H9 (cell line): ENCODE data around the gene ARID1B. TPM values are rescaled to one million over a fixed set of nuclear protein-coding genes. Genes with fewer than 3 reads are reported as not detected.

Experiments used
- DNase-seq: peaks from one replicate; pipeline ENCODE4 v3.0.0-alpha.2; 2017
- H2AFZ ChIP-seq: one replicate; pipeline ENCODE4 v1.6.1; 2013; ENCODE audit warnings: mild to moderate bottlenecking, low read length, control low read depth, moderate library complexity
- H2AK5ac ChIP-seq: 2 replicates; pipeline ENCODE4 v1.6.1; 2013; ENCODE audit warnings: low read length, control low read depth, mixed read lengths; ENCODE audit not compliant: insufficient read length
- H2BK120ac ChIP-seq: one replicate; pipeline ENCODE4 v1.6.1; 2013; ENCODE audit warnings: low read depth, mild to moderate bottlenecking, low read length, control low read depth, inconsistent platforms; ENCODE audit not compliant: poor library complexity, severe bottlenecking
- H2BK12ac ChIP-seq: 2 replicates; pipeline ENCODE4 v1.6.1; 2013; ENCODE audit warnings: low read length, control low read depth, mixed read lengths, low read depth; ENCODE audit not compliant: insufficient read length
- H2BK15ac ChIP-seq: 2 replicates; pipeline ENCODE4 v1.6.1; 2013; ENCODE audit warnings: low read depth, low read length, control low read depth
- H2BK20ac ChIP-seq: one replicate; pipeline ENCODE4 v1.6.1; 2013; ENCODE audit warnings: low read depth, mild to moderate bottlenecking, low read length, control low read depth, inconsistent platforms; ENCODE audit not compliant: poor library complexity, severe bottlenecking
- H2BK5ac ChIP-seq: 2 replicates; pipeline ENCODE4 v1.6.1; 2013; ENCODE audit warnings: low read length, control low read depth, mixed read lengths; ENCODE audit not compliant: insufficient read length
- H3K14ac ChIP-seq: 2 replicates; pipeline ENCODE4 v1.6.1; 2013; ENCODE audit warnings: low read length, control low read depth; ENCODE audit not compliant: insufficient read depth
- H3K18ac ChIP-seq: 2 replicates; pipeline ENCODE4 v1.6.1; 2013; ENCODE audit warnings: low read depth, mild to moderate bottlenecking, mixed read lengths, low read length, control low read depth; ENCODE audit not compliant: insufficient read length
- H3K23ac ChIP-seq: 2 replicates; pipeline ENCODE4 v1.6.1; 2013; ENCODE audit warnings: low read length, control low read depth, mixed read lengths, low read depth; ENCODE audit not compliant: insufficient read length
- H3K23me2 ChIP-seq: 2 replicates; pipeline ENCODE4 v1.6.1; 2013; ENCODE audit warnings: low read depth, mild to moderate bottlenecking, mixed read lengths, low read length, control low read depth; ENCODE audit not compliant: insufficient read length, poor library complexity, severe bottlenecking
- H3K27ac ChIP-seq: 2 replicates; pipeline ENCODE4 v1.5.1; 2013; ENCODE audit warnings: low read length, control low read depth, mixed read lengths, low read depth; ENCODE audit not compliant: insufficient read length
- H3K27me3 ChIP-seq: 2 replicates; pipeline ENCODE4 v1.6.1; 2013; ENCODE audit warnings: low read length, control low read depth, inconsistent platforms; ENCODE audit not compliant: insufficient read depth
- H3K4ac ChIP-seq: 2 replicates; pipeline ENCODE4 v1.6.1; 2013; ENCODE audit warnings: low read depth, mild to moderate bottlenecking, control low read depth, inconsistent platforms, low read length, moderate library complexity
- H3K4me1 ChIP-seq: 2 replicates; pipeline ENCODE4 v1.6.1; 2013; ENCODE audit warnings: low read length, control low read depth, inconsistent platforms; ENCODE audit not compliant: insufficient read depth
- H3K4me2 ChIP-seq: 2 replicates; pipeline ENCODE4 v1.6.1; 2013; ENCODE audit warnings: low read length, control low read depth, mixed read lengths; ENCODE audit not compliant: insufficient read length, insufficient read depth
- H3K56ac ChIP-seq: 2 replicates; pipeline ENCODE4 v1.6.1; 2013; ENCODE audit warnings: low read depth, mild to moderate bottlenecking, mixed read lengths, low read length, control low read depth; ENCODE audit not compliant: insufficient read length
- H3K79me1 ChIP-seq: 2 replicates; pipeline ENCODE4 v1.6.1; 2013; ENCODE audit warnings: low read depth, mild to moderate bottlenecking, moderate library complexity, low read length, control low read depth, inconsistent platforms; ENCODE audit not compliant: insufficient read depth, poor library complexity, severe bottlenecking
- H3K79me2 ChIP-seq: 2 replicates; pipeline ENCODE4 v1.6.1; 2013; ENCODE audit warnings: low read length, control low read depth, inconsistent platforms; ENCODE audit not compliant: insufficient read depth
- H3K9ac ChIP-seq: 2 replicates; pipeline ENCODE4 v1.6.1; 2013; ENCODE audit warnings: low read length, control low read depth, mixed read lengths; ENCODE audit not compliant: insufficient read length; ENCODE audit errors: extremely low read depth
- H3K9me3 ChIP-seq: one replicate; pipeline ENCODE4 v1.6.1; 2013; ENCODE audit warnings: low read depth, low read length, inconsistent platforms; ENCODE audit not compliant: control insufficient read depth
- H3T11ph ChIP-seq: one replicate; pipeline ENCODE4 v1.6.1; 2013; ENCODE audit warnings: mild to moderate bottlenecking, low read length, control low read depth, inconsistent platforms
- H4K20me1 ChIP-seq: one replicate; pipeline ENCODE4 v1.6.1; 2013; ENCODE audit not compliant: control insufficient read depth, insufficient read length, insufficient read depth
- H4K5ac ChIP-seq: 2 replicates; pipeline ENCODE4 v1.6.1; 2013; ENCODE audit warnings: low read depth, mild to moderate bottlenecking, mixed read lengths, low read length, control low read depth; ENCODE audit not compliant: insufficient read length
- H4K8ac ChIP-seq: replicated peaks from 2 replicates; pipeline ENCODE4 v1.6.1; 2013; ENCODE audit warnings: low read length, control low read depth, mixed read lengths, low read depth; ENCODE audit not compliant: insufficient read length
- H4K91ac ChIP-seq: 2 replicates; pipeline ENCODE4 v1.6.1; 2013; ENCODE audit warnings: low read depth, mild to moderate bottlenecking, moderate library complexity, mixed read lengths, low read length, control low read depth; ENCODE audit not compliant: insufficient read length
- H3K27ac Mint-ChIP-seq, 3 experiments: 2 replicates in 2 of 3; 3 replicates in 1 of 3; pipeline ENCODE4 v1.8.0; 2020 to 2021; ENCODE audit warnings: mixed read lengths in 3 of 3, mild to moderate bottlenecking in 1 of 3, moderate library complexity in 1 of 3
- H3K27me3 Mint-ChIP-seq: 2 replicates; pipeline ENCODE4 v1.8.0; 2021; ENCODE audit warnings: low read depth, mild to moderate bottlenecking, moderate library complexity, mixed read lengths
- H3K36me3 Mint-ChIP-seq, 3 experiments: 2 replicates in 2 of 3; 3 replicates in 1 of 3; pipeline ENCODE4 v1.8.0; 2020 to 2021; ENCODE audit warnings: low read depth in 3 of 3, mixed read lengths in 3 of 3; ENCODE audit not compliant: insufficient read depth in 1 of 3
- H3K4me1 Mint-ChIP-seq, 2 experiments: 2 replicates each; pipeline ENCODE4 v1.8.0; 2020; ENCODE audit warnings: mixed read lengths in 2 of 2
- H3K4me3 Mint-ChIP-seq, 2 experiments: 2 replicates in 1 of 2; 3 replicates in 1 of 2; pipeline ENCODE4 v1.8.0; 2020 to 2021; ENCODE audit warnings: mild to moderate bottlenecking in 2 of 2, mixed read lengths in 2 of 2, moderate library complexity in 1 of 2
- H3K9me3 Mint-ChIP-seq, 2 experiments: 2 replicates in 1 of 2; 3 replicates in 1 of 2; pipeline ENCODE4 v1.8.0; 2020; ENCODE audit warnings: mild to moderate bottlenecking in 2 of 2, mixed read lengths in 2 of 2, moderate library complexity in 1 of 2
- WGBS: extraction: QIAGEN DNeasy Blood & Tissue Kit; methylation state at CpG from one replicate; pipeline ENCODE4 v1.1.7; 2013; ENCODE audit warnings: missing lambda C conversion rate, low lambda C conversion rate, mixed read lengths; ENCODE audit not compliant: insufficient read length; ENCODE audit errors: extremely low coverage; 5-methylcytosine and 5-hydroxymethylcytosine counted together
- total RNA-seq: library from RNA; stranded (reverse); gene quantifications from 2 replicates; pipeline ENCODE4 v1.2.1, GENCODE V29; 2021
- TF ChIP-seq, protein P1 (sequence below): fragments of 200-600 bp; sonication (generic); conservative IDR thresholded peaks from 3 replicates; pipeline ENCODE4 v1.8.0; 2021; ENCODE audit warnings: antibody characterized with exemption, mild to moderate bottlenecking

ARID1B gene
- total RNA-seq, 1 experiment from 2014 or later = 88.2 TPM

DNA sequence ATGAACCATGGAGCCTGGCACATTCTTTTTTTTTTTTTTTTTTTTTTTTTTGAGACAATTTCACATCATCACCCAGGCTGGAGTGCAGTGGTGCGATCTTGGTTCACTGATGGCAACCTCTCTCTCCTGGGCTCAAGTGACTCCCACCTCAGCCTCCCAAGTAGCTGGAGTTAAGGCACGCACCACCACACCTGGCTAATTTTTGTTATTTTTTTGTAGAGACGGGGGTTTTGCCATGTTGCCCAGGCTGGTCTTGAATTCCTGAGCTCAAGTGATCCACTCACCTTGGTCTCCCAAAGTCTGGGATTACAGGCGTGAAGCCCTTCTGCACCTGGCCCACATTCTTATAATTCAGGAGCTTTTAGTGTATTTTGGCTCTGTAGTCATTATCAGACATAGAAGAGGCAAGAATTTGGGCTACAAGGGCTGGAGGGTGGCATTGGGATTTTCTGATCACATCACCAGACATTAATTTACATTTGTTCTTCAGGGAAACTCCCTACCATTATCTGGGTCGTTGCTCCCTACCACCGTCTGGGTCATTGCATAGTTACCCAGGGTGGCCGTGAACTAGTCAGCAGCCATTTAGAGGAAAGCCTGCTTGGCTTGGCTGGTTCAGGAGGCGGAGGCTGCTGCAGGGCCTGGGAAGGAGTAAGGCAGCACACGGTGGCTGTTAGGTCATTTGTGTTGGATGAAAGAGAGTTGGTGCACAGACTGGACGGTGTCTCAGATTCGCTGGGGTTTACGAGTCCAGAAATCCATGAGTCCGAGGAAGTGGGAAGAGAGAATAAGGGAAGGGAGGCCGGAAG lies 17.6 kb downstream of the ARID1B start:
- peaks cover 3% of the 10 kb centered on the region for H3K79me1 ChIP-seq
- Mint-ChIP-seq H3K4me3 (peak overlapping the region in 1 of 2 experiments; percentile 20; a peak in 2 of 5 replicates), H3K9me3 (no peaks in the 10 kb centered on the region), H3K27ac (peak overlapping the region in 2 of 3 experiments; percentile 67 to 89; a peak in 5 of 7 replicates), H3K36me3 (peaks cover 0 to 4% (median 0%) of the 10 kb centered on the region in 3 experiments; a peak in 2 of 7 replicates), H3K4me1 (peaks cover 63 to 73% of the 10 kb centered on the region in 2 experiments), H3K27me3 (no peaks in the 10 kb centered on the region)
- H4K91ac ChIP-seq = no peak overlapping the region
- no peak overlapping the region for H3K23ac ChIP-seq
- no peak for DNase-seq
- no peaks in the 10 kb centered on the region for H3K27me3 ChIP-seq
- no peak overlapping the region for H2AFZ ChIP-seq
- H3K4me1 ChIP-seq = peaks cover 4% of the 10 kb centered on the region
- no peak overlapping the region for H3K4ac ChIP-seq
- H2BK5ac ChIP-seq = no peak overlapping the region
- no peak overlapping the region for H4K8ac ChIP-seq
- H3K27ac ChIP-seq = no peak overlapping the region
- H2BK15ac ChIP-seq = no peak overlapping the region
- no peak overlapping the region for H3T11ph ChIP-seq
- no peak overlapping the region for H3K14ac ChIP-seq
- no peak overlapping the region for H2AK5ac ChIP-seq
- WGBS = no CpG with 5 or more reads among the region's 14 CpGs
- no peak overlapping the region for H3K9ac ChIP-seq
- H3K23me2 ChIP-seq = peaks cover 2% of the 10 kb centered on the region
- no peak overlapping the region for H2BK20ac ChIP-seq
- no peaks in the 10 kb centered on the region for H3K9me3 ChIP-seq
- TF ChIP-seq, protein P1, sequence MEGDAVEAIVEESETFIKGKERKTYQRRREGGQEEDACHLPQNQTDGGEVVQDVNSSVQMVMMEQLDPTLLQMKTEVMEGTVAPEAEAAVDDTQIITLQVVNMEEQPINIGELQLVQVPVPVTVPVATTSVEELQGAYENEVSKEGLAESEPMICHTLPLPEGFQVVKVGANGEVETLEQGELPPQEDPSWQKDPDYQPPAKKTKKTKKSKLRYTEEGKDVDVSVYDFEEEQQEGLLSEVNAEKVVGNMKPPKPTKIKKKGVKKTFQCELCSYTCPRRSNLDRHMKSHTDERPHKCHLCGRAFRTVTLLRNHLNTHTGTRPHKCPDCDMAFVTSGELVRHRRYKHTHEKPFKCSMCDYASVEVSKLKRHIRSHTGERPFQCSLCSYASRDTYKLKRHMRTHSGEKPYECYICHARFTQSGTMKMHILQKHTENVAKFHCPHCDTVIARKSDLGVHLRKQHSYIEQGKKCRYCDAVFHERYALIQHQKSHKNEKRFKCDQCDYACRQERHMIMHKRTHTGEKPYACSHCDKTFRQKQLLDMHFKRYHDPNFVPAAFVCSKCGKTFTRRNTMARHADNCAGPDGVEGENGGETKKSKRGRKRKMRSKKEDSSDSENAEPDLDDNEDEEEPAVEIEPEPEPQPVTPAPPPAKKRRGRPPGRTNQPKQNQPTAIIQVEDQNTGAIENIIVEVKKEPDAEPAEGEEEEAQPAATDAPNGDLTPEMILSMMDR = no peak
- no peak overlapping the region for H3K4me2 ChIP-seq
- H2BK120ac ChIP-seq = no peak overlapping the region
- H3K79me2 ChIP-seq = peaks cover 55% of the 10 kb centered on the region; the same call in 1 of the 2 replicates
- no peak overlapping the region for H3K18ac ChIP-seq
- no peak overlapping the region for H2BK12ac ChIP-seq
- no peak overlapping the region for H3K56ac ChIP-seq
- no peak overlapping the region for H4K5ac ChIP-seq
- H4K20me1 ChIP-seq = no peaks in the 10 kb centered on the region
